IPS-NIHi7 (cell line): ENCODE data around the gene DIS3L2.
"Not testable (repeated sequence)": the region's sequence is repeated elsewhere in the genome, so short reads cannot be mapped to it uniquely, and the experiment has no call there.

ENCODE experiments used
- DNase-seq: peaks from one replicate; pipeline ENCODE4 v3.0.0; 2012; ENCODE audit warnings: mixed read lengths; ENCODE audit errors: extremely low spot score

Gene DIS3L2

DNA sequence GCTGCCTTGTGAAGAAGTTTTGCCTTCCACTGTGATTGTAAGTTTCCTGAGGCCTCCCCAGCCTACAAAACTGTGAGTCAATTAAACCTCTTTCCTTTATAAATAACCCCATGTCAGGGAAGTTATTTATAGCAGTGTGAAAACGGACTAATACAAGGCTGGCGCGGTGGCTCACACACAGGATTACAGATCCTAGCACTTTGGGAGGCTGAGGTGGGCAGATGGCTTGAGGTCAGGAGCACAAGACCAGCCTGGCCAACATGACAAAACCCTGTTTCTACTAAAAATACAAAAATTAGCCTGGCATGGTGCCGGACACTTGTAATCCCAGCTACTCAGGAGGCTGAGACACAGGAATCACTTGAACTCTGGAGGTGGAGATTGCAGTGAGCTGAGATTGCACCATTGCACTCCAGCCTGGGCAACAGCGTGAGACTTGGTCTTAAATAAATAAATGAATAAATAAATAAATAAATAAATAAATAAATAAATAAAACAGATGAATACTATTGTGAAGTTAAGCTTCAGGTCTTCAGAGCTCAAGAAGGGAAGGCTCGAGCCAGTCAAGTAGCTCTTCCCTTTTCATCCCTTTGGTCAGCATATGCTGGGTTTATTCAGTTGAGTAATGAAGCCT, 154.3 kb downstream of the DIS3L2 start:
- not testable (repeated sequence) for DNase-seq

DNA sequence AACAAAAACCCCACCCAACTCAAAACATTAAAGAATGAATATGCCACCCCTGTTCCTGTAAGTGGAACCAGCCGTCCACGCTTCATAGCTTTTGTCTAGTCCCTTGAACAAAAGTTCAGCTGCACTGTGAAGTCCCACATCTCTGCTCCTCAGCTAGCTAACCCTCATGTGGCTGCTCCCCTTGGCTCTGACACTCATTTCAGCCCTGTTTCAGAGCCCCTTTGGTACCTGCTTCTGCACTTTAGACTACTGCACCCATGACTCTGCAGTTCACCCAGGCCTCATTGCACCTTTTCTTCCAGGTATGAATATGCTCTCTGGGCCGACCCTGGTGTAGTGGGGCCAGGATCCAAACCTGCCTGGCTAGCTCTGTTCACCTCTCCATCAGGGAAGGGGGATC, 155.3 kb downstream of the DIS3L2 start:
- DNase-seq = no peak

DNA sequence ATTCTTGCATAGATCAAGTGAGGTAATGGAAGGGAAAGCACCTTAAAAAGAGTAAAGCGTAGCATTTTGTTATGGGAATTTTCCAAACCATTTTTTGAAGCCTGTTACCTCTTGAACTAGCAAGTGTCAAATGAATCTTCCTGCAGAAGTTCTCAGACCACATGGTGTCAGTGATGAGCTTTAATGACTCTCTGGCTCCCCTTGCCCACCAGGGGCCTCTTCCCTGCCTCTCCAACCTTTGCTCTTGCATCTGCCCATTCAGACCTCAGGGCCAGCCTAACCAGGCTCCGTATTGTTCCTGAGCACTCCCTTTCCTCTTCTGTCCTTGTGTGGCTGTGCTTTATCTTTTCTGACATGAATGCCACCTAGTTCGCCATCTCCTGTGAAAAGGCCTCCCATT, 155.9 kb downstream of the DIS3L2 start:
- peak; percentile 75 for DNase-seq

DNA sequence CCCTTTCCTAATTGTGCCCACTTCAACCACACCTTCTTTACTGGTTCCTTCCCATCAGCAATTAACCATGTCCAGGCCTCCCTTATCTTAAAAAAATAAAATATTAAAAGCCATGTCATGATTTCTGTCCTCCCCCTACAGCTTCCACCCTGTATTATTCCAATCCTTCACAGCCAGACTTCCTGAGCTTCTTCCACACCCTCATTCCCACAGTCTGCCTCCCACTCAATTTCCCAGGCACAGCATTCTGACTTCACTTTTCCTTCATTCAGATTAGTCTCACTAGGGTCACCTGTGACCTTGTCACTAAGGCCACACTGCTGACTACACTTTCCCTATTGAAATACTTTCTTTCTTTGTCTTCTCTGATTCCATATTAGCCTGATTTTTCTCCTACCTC, 159.4 kb downstream of the DIS3L2 start:
- DNase-seq = no peak

GRCh38 chr2:232124309-232124708, 162.8 kb downstream of the DIS3L2 start:
- DNase-seq = no peak

DNA sequence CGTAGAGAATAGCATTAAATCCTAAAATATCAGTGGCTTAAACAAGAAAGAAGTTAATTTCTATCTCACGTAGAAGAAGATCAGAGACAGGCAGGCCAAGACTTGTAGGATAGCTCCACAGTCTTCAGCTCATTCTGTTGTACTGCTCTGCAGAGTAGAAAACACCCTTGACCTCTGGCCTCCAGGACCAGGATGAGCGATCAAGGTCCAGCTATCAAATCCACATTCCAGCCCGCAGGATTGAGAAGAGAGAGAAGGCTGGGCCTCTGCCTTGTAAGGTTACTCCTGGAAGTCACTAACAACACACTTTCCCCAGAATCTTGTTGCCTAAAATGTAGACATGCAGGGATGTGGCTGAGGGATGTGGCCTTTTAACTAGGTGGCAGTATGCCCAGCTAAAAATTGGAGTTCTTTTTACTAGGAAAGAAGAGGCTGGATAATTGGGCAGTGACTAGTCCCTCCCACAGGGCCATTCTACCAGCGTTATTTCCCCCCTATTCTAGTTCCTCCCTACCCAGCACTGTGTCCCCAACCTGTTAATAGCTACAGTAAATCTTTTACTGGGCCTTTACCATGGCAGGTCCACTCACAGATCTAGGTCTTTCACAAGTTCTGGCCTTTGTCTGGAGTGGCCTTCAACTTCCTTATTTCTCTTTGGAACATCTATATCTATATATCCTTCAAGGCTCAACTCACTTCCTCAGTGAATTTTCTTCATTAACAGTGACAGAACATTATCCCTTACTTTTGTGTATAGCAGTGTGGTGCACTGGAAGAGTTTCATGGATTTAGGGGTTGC, 165.0 kb downstream of the DIS3L2 start:
- no peak for DNase-seq

DNA sequence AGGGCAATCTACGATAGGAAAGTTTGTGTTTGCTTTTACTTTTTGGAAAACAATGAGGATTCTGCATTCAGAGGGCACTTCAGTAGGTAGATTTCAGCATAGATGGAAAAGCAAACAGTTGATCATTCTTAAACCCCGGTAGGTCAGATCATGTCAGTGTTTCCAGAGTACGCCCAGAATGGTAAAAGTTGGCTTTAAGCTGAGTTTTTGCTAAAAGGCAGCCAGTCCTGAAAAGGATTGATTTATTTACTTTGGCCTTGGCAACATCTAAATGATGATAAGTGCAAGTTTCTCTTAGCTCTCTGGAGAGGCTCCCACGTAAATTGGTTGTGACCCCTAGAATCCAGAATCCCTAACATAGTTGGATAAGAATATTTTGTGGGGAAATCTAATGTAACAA, 168.0 kb downstream of the DIS3L2 start:
- no peak for DNase-seq

GRCh38 chr2:232132181-232132580, 170.7 kb downstream of the DIS3L2 start:
- no peak for DNase-seq

DNA sequence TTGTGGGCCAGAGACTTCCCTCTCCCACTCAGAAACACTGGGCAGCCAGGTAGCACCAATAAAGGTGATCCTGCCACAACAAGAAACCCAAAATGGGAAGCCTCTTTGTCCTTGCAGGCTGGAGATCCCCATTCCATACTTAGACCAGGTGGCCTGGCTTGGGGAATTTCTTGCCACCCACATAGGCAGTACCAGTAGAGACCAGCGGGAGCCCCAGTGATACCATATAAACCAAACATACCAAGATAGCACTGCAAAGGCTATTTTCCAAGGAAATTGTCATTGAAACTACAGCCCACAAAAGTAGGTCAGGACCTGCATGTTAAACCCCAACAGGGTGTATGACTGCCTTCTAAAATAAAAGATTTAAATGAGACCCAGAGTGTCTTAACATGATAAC, 171.6 kb downstream of the DIS3L2 start:
- peak; percentile 27 for DNase-seq

DNA sequence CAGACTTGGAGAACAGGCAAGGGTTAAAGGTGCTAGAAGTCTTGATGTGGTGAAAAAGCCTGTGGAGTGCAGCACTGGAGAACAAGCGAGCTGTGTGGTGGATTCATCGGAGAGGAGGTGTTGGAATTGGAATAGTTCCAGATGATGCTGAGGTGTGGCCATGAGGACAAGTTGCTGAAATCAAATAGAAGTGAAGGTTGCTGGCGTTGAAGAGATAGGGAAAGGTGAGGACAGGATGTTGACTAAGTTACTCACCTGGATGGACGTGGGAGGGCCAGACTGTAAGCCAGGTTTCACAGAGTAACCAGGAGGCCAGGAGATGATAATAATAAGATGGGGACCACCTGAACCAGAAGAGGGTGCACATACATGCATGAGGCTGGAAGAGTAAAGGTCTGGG, 173.4 kb downstream of the DIS3L2 start:
- DNase-seq = no peak

- no peak for DNase-seq
Observed at GRCh38 chr2:232137356-232138147, 176.0 kb downstream of the DIS3L2 start.

- no peak for DNase-seq
Observed at GRCh38 chr2:232138441-232138840, 176.9 kb downstream of the DIS3L2 start.

DNA sequence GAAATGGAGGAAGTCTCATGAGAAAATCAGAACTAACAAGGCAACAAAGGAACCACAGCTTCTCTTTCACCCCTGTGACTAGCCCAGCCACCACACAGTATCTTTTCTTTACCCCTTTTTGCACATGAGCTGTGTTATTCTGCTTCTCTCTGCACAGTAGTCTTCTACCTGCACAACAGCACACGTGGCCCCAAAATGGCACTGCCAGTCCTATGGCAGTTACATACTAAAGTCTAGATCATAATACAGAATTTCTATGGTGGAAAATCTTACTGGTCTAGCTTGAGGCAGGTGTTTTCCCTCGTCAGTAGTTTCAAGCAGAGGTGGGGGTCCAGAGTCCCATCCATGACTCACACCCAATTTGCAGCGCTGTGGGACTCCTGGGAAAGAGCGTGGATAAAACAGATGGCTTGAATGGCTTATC, 177.7 kb downstream of the DIS3L2 start:
- no peak for DNase-seq

DNA sequence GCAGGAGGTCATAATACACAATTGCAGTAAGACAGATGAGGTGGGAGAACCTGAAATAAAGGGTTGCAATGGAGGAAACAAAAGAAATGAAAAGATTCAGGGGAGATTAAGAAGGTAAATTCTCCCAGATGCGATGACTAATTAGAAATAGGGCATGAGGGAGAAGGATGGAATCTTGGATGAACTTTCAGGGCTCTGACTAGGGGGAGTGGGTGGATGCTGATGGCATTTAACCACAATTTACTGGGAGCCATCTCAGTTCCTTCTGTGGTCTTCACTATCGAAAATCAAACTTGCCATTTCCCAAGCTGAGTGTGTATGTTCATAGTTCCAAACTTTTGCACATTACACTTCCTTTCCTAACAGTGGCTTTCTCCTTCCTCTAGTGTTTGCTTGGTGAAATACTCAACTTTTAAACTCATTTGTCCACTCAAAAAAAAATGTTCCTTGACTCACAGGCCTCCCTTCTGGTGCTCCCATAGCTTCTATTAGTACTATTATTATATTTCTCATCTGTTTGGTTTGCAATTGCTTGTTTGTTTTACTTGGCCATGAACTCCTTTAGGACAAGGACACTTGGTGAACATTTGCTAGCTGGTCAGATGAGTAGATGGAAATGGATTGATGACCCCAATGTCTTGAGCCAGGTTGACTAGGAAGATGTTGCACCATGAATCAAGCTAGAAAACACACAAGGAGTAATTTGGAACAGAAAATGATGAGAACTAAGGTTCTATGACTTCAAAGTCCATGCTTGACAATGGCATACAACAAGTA, 178.5 kb downstream of the DIS3L2 start:
- DNase-seq = no peak

DNA sequence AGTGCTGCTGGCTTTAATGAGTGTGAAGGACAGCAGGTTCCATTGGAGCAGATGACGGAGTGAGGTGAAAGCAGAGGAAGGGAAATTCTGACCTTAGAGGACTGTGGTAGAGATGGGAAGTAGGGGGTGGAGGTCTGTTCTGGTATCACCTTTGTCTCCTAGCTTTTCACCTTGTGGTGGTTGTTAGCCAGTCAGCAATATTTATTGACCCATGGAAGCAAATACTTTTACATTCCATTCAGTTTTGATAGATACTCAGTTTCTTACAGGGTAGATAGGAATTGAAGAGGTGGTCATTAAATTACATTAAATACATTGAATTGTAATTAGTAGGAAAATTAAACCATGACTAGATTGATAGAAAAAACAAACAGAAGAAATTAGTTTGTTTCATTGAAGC, 180.1 kb downstream of the DIS3L2 start:
- DNase-seq = no peak

DNA sequence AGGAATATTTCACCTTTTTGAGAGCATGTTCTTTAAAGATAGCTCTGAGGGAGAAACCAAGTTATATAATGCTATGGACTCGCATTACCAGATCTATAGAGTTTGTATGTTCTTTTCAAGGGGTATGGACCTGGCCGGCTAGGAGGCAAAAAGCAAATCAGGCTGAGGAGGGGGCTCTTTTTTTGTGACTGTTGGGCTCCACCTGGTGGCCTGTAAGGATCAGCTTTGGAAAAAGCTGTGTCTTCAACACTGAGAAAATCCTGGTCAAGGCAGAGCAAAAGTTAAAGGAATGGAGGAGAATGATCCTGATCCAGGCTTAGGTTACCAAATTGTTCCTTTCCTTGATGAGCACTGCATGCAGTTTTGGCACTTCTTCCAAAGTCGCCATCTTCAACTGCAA, 180.5 kb downstream of the DIS3L2 start:
- DNase-seq = peak; percentile 71

DNA sequence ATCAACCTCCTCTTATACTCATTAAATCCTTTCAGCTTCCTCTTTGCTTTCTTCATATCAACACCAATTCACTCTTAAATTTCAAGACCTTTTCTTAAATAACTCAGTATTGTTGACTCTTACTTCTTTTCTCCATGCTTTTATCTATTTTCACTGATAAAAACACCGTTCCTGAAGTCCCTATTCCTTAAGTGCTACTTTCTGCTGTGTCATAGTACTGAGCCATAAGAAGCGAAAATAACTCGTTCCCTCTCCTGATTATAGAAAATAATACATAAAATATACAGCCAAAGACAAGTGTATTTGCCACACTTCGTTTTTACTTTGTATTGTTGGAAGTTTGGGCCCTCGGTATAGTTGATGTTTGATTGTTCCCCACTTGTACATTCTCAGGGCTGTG, 181.0 kb downstream of the DIS3L2 start:
- DNase-seq = no peak

DNA sequence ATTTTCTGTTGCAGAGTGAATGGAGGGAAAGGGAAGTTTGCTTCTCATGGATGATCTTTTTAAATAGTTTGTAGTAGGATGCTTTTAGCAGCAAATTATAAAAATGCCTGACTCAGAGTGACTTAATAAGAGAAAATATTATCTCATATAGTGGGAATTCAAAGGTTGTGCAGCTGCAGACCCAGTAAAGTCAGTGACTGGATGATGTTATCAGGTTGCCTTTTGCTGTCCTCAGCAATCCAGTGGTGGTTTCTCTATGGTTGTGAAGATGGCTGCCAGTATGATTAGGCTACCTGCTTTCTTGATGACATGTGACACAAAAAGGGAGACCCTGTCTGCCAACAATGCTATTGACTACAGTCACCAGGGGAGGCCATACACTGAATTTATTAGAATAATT, 184.8 kb downstream of the DIS3L2 start:
- DNase-seq = no peak

GRCh38 chr2:232147440-232148077, 186.0 kb downstream of the DIS3L2 start:
- no peak for DNase-seq

GRCh38 chr2:232162187-232162586, 200.7 kb downstream of the DIS3L2 start:
- DNase-seq = no peak

DNA sequence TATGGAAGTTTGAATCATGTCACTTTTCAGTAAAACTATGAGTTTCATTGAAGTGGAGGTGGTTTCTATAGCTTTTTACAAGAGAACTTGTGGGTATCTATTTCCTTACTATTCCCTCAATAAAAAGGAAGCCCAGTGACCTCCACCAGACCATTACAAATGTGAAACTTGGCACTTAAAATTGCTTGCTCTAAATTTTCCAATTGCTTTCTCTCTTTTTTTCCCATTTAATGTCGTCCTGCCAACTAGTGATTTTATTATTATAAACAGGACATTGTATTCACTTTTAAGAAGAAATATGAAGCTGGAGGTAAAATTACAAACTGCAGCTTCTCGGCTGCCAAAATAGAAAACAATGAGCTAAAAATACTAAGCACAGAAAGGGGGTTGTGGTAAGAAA, 208.9 kb downstream of the DIS3L2 start:
- no peak for DNase-seq
